Activated CD4-positive, alpha-beta T cell treated with anti-CD3 and anti-CD28 coated beads, Interleukin-2, Interleukin-6, amounts not matched to agents 100 ng/mL and 50 ng/mL, durations not matched to agents 16 hours and 8 hours (primary cell): ENCODE results near the gene USP24.
"Not testable (repeated sequence)": the region's sequence is repeated elsewhere in the genome, so short reads cannot be mapped to it uniquely, and the experiment has no call there.

ENCODE experiments used
- DNase-seq: peaks from one replicate; pipeline ENCODE4 v3.0.0-alpha.2; 2020

The USP24 gene

GRCh38 chr1:55215194-55216021, at the start of gene USP24:
Gene USP24 (minus strand): TSS chr1:55215364. CDS start chr1:55215113, 251 bp downstream.
- DNase-seq: peak; percentile 87

GRCh38 chr1:55262822-55263221, 47.7 kb upstream of the USP24 start:
- no peak for DNase-seq

- DNase-seq: no peak
Measured at GRCh38 chr1:55259911-55260609, 44.9 kb upstream of the USP24 start.

- peak; percentile 58 for DNase-seq
Measured at GRCh38 chr1:55257958-55258357, 42.8 kb upstream of the USP24 start.

- no peak for DNase-seq
Measured at GRCh38 chr1:55255901-55256300, 40.7 kb upstream of the USP24 start.

- no peak for DNase-seq
Measured at GRCh38 chr1:55252942-55253589, 37.9 kb upstream of the USP24 start.

- no peak for DNase-seq
Measured at GRCh38 chr1:55250399-55251075, 35.4 kb upstream of the USP24 start.

GRCh38 chr1:55249646-55250398, 34.7 kb upstream of the USP24 start:
- no peak for DNase-seq

- DNase-seq: no peak
Measured at GRCh38 chr1:55246896-55247295, 31.7 kb upstream of the USP24 start.

- DNase-seq: no peak
Measured at GRCh38 chr1:55246331-55246730, 31.2 kb upstream of the USP24 start.

- no peak for DNase-seq
Measured at GRCh38 chr1:55245781-55246180, 30.6 kb upstream of the USP24 start.

- no peak for DNase-seq
Measured at GRCh38 chr1:55244476-55245099, 29.4 kb upstream of the USP24 start.

- DNase-seq: no peak
Measured at GRCh38 chr1:55243655-55244054, 28.5 kb upstream of the USP24 start.

- no peak for DNase-seq
Measured at GRCh38 chr1:55239548-55239947, 24.4 kb upstream of the USP24 start.

- no peak for DNase-seq
Measured at GRCh38 chr1:55235722-55236121, 20.6 kb upstream of the USP24 start.

- no peak for DNase-seq
Measured at GRCh38 chr1:55234016-55234415, 18.9 kb upstream of the USP24 start.

GRCh38 chr1:55233145-55233777, 18.1 kb upstream of the USP24 start:
- no peak for DNase-seq

- no peak for DNase-seq
Measured at GRCh38 chr1:55232448-55233144, 17.4 kb upstream of the USP24 start.

- DNase-seq: no peak
Measured at GRCh38 chr1:55231745-55232144, 16.6 kb upstream of the USP24 start.

GRCh38 chr1:55230659-55231058, 15.5 kb upstream of the USP24 start:
- DNase-seq: no peak

GRCh38 chr1:55229726-55230125, 14.6 kb upstream of the USP24 start:
- DNase-seq: not testable (repeated sequence)
